Skeletal muscle tissue (tissue), 4 donors: Measurements from ENCODE around the gene PHB1. TPM values are rescaled to one million over a fixed set of nuclear protein-coding genes. Genes with fewer than 3 reads are reported as not detected.

Source experiments
- H3K27ac ChIP-seq: one replicate; pipeline ENCODE4 v1.7.0; 2013; ENCODE audit warnings: mild to moderate bottlenecking, low read depth, low read length, inconsistent platforms
- H3K27me3 ChIP-seq, 3 donors: one replicate each; pipeline ENCODE4 v1.7.0; 2013; ENCODE audit warnings: low read length in 3 of 3; ENCODE audit not compliant: control insufficient read depth in 3 of 3, insufficient read depth in 3 of 3
- H3K36me3 ChIP-seq, 3 donors: one replicate each; pipeline ENCODE4 v1.7.0; 2013; ENCODE audit warnings: low read length in 3 of 3; ENCODE audit not compliant: control insufficient read depth in 3 of 3, insufficient read depth in 3 of 3
- H3K4me1 ChIP-seq, 3 donors: one replicate each; pipeline ENCODE4 v1.7.0; 2013; ENCODE audit warnings: low read length in 3 of 3, mild to moderate bottlenecking in 3 of 3; ENCODE audit not compliant: control insufficient read depth in 3 of 3, insufficient read depth in 3 of 3
- H3K4me3 ChIP-seq, 3 donors: one replicate each; pipeline ENCODE4 v1.7.0; 2013; ENCODE audit warnings: low read length in 3 of 3
- H3K9ac ChIP-seq, 3 donors: one replicate each; pipeline ENCODE4 v1.7.0; 2013; ENCODE audit warnings: low read length in 3 of 3, mild to moderate bottlenecking in 3 of 3, moderate library complexity in 2 of 3, low read depth in 1 of 3
- H3K9me3 ChIP-seq, 3 donors: one replicate each; pipeline ENCODE4 v1.7.0; 2013; ENCODE audit warnings: low read length in 3 of 3; ENCODE audit not compliant: control insufficient read depth in 3 of 3
- total RNA-seq: library from RNA; depleted of rRNA; stranded (reverse); fragments of >200 nt; gene quantifications from one replicate; pipeline ENCODE4 v1.2.3, GENCODE V29; 2014
- donor health status: Osteomylitis.

Gene PHB1
- total RNA-seq, 1 donor from 2014 or later: 105 TPM

GRCh38 chr17:49452661-49453060 lies 38.0 kb upstream of the PHB1 start:
- Histone ChIP-seq H3K4me3 (no peak overlapping the region), H3K4me1 (no peaks in the 10 kb centered on the region), H3K27ac (no peak overlapping the region), H3K27me3 (peaks cover 0 to 15% (median 12%) of the 10 kb centered on the region in 3 donors), H3K9me3 (no peaks in the 10 kb centered on the region), H3K36me3 (no peaks in the 10 kb centered on the region), H3K9ac (no peak overlapping the region)

GRCh38 chr17:49452201-49452600 lies 37.5 kb upstream of the PHB1 start:
- H3K4me1 ChIP-seq: no peaks in the 10 kb centered on the region
- H3K27ac ChIP-seq: no peak overlapping the region
- no peak overlapping the region for H3K4me3 ChIP-seq

DNA sequence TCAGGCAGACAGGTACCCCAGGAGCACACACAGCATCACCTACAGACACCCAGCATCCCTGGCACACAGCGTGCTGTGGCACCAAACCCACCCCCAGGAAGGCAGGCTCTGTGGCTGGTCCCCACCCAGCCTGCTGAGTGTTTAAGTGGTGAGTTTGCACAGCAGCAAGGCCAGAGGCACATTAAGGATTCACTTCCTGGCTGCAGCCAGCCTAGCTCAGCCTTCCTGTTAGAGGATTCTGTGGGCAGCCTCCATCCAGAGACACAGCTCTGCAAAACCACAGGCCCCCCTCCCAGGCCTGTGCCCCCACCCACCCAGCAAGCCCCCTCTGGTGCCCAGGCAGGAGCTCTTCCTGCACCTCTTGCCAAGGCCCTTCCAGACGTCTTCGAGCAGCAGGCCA lies 36.1 kb upstream of the PHB1 start:
- no peaks in the 10 kb centered on the region for H3K4me1 ChIP-seq

More at GRCh38 chr17:49452201-49452600, 37.5 kb upstream of the PHB1 start:
- Histone ChIP-seq H3K36me3 (no peaks in the 10 kb centered on the region), H3K27me3 (peaks cover 0 to 12% (median 10%) of the 10 kb centered on the region in 3 donors), H3K9me3 (no peaks in the 10 kb centered on the region), H3K9ac (no peak overlapping the region)

DNA sequence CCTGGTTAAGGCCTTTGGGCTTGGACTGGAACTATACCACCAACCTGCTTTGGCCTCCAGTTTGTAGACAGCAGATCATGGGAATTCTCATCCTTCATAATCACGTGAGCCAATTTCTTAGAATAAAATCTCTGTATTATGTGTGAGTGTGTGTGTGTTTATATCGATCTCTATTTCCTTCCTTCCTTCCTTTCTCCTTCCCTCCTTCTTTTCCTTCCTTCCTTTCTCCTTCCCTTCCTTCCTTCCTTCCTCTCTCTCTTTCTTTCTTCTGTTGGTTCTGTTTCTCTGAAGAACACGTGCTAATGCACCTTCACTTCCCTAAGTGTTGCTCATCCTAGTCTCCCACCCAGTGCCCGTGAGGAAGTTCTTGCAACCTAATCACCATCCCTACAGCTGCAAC lies 35.5 kb upstream of the PHB1 start:
- no peak overlapping the region for H3K27ac ChIP-seq
- H3K4me3 ChIP-seq: no peak overlapping the region
- no peaks in the 10 kb centered on the region for H3K9me3 ChIP-seq
- no peaks in the 10 kb centered on the region for H3K4me1 ChIP-seq
- H3K36me3 ChIP-seq: no peaks in the 10 kb centered on the region
- no peak overlapping the region for H3K9ac ChIP-seq
- H3K27me3 ChIP-seq: no peaks in the 10 kb centered on the region

More for the DNA sequence above, 36.1 kb upstream of the PHB1 start:
- Histone ChIP-seq H3K36me3 (no peaks in the 10 kb centered on the region), H3K27ac (no peak overlapping the region), H3K4me3 (no peak overlapping the region), H3K9me3 (no peaks in the 10 kb centered on the region), H3K9ac (no peak overlapping the region), H3K27me3 (no peaks in the 10 kb centered on the region)

- no peaks in the 10 kb centered on the region for H3K4me1 ChIP-seq
- H3K27me3 ChIP-seq: peaks cover 0 to 6% (median 6%) of the 10 kb centered on the region in 3 donors
- no peak overlapping the region for H3K4me3 ChIP-seq
- H3K27ac ChIP-seq: no peak overlapping the region
- no peaks in the 10 kb centered on the region for H3K36me3 ChIP-seq
- no peak overlapping the region for H3K9ac ChIP-seq
- H3K9me3 ChIP-seq: no peaks in the 10 kb centered on the region
Observed at GRCh38 chr17:49447628-49448302, 33.1 kb upstream of the PHB1 start.

DNA sequence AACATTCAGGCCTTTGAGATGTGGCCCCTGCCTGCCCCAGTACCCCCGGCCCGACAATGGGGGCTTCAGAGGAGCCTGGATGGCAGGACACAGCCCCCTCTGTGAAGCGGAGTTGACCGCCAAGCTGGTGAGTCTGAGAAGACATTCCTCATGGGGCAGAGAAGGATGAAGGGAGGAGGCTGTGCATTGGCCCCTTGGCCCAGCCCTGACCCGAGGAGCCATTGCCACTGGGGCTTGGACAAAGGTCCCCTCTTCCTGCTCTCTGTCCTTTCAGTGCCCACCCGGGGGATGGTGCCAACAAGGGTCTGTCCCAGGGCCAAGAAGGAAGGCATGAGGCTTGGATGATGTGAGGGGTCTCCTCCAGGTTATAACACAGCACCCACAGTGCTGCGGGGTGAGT lies 30.9 kb upstream of the PHB1 start:
- no peaks in the 10 kb centered on the region for H3K36me3 ChIP-seq
- H3K9ac ChIP-seq: no peak overlapping the region
- H3K9me3 ChIP-seq: no peaks in the 10 kb centered on the region

DNA sequence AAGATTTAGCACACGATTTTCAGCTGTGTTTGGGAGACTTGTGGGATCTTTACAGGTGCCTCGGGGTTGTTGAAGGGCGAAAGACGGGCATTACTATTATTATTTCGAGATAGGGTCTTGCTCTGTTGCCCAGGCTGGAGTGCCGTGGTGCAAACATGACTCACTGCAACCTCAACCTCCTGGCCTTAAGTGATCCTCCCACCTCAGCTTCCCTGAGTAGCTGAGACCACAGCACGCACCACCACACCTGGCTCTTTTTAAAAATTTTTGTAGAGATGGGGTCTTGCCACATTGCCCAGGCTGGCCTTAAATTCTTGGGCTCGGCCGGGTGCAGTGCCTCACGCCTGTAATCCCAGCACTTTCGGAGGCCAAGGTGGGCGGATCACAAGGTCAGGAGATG lies 29.7 kb upstream of the PHB1 start:
- Histone ChIP-seq H3K36me3 (no peaks in the 10 kb centered on the region), H3K27me3 (peaks cover 15 to 27% (median 16%) of the 10 kb centered on the region in 3 donors), H3K9me3 (no peaks in the 10 kb centered on the region), H3K9ac (no peak overlapping the region), H3K27ac (no peak overlapping the region), H3K4me3 (no peak overlapping the region), H3K4me1 (no peaks in the 10 kb centered on the region)

More for the DNA sequence above, 30.9 kb upstream of the PHB1 start:
- Histone ChIP-seq H3K4me1 (no peaks in the 10 kb centered on the region), H3K27me3 (peaks cover 5 to 17% (median 10%) of the 10 kb centered on the region in 3 donors), H3K4me3 (no peak overlapping the region), H3K27ac (no peak overlapping the region)

GRCh38 chr17:49443862-49444261 lies 29.2 kb upstream of the PHB1 start:
- H3K4me1 ChIP-seq: no peaks in the 10 kb centered on the region
- H3K9me3 ChIP-seq: no peaks in the 10 kb centered on the region
- peaks cover 20 to 32% (median 21%) of the 10 kb centered on the region in 3 donors for H3K27me3 ChIP-seq
- H3K4me3 ChIP-seq: no peak overlapping the region
- H3K27ac ChIP-seq: no peak overlapping the region
- no peaks in the 10 kb centered on the region for H3K36me3 ChIP-seq
- no peak overlapping the region for H3K9ac ChIP-seq

- Histone ChIP-seq H3K36me3 (no peaks in the 10 kb centered on the region), H3K4me3 (no peak overlapping the region), H3K4me1 (no peaks in the 10 kb centered on the region), H3K27me3 (peaks cover 26 to 42% (median 27%) of the 10 kb centered on the region in 3 donors), H3K9me3 (no peaks in the 10 kb centered on the region), H3K27ac (no peak overlapping the region), H3K9ac (no peak overlapping the region)
Observed at GRCh38 chr17:49442041-49442440, 27.4 kb upstream of the PHB1 start.

- H3K27me3 ChIP-seq: peaks cover 26 to 42% (median 27%) of the 10 kb centered on the region in 3 donors
- no peaks in the 10 kb centered on the region for H3K9me3 ChIP-seq
- no peak overlapping the region for H3K27ac ChIP-seq
- no peaks in the 10 kb centered on the region for H3K36me3 ChIP-seq
- H3K4me1 ChIP-seq: no peaks in the 10 kb centered on the region
- no peak overlapping the region for H3K9ac ChIP-seq
- no peak overlapping the region for H3K4me3 ChIP-seq
Observed at GRCh38 chr17:49441578-49441977, 26.9 kb upstream of the PHB1 start.
